Trophoblast cell (in vitro differentiated cells and primary cell): Measurements from ENCODE around the gene RNF181.

Experiments used
- DNase-seq, 2 donors: peaks; one replicate each; pipeline ENCODE4 v3.0.0-alpha.2; 2016
- H2AFZ ChIP-seq: 2 replicates; pipeline ENCODE4 v1.6.1; 2013; ENCODE audit warnings: low read length, moderate library complexity, mild to moderate bottlenecking; ENCODE audit not compliant: insufficient read depth, poor library complexity
- H2AK5ac ChIP-seq: 2 replicates; pipeline ENCODE4 v1.6.1; 2013; ENCODE audit warnings: mild to moderate bottlenecking, low read length
- H2BK120ac ChIP-seq: 2 replicates; pipeline ENCODE4 v1.6.1; 2013; ENCODE audit warnings: low read length, mild to moderate bottlenecking, moderate library complexity; ENCODE audit not compliant: insufficient read depth, poor library complexity
- H2BK12ac ChIP-seq: 2 replicates; pipeline ENCODE4 v1.6.1; 2013; ENCODE audit warnings: mild to moderate bottlenecking, low read length, moderate library complexity
- H2BK5ac ChIP-seq: 2 replicates; pipeline ENCODE4 v1.6.1; 2013; ENCODE audit warnings: low read length, low read depth, moderate library complexity, mild to moderate bottlenecking; ENCODE audit not compliant: poor library complexity
- H3K14ac ChIP-seq: 2 replicates; pipeline ENCODE4 v1.6.1; 2013; ENCODE audit warnings: mild to moderate bottlenecking, low read length
- H3K18ac ChIP-seq: 2 replicates; pipeline ENCODE4 v1.6.1; 2013; ENCODE audit warnings: mild to moderate bottlenecking, low read length
- H3K23ac ChIP-seq: 2 replicates; pipeline ENCODE4 v1.6.1; 2013; ENCODE audit warnings: low read length
- H3K27ac ChIP-seq: 2 replicates; pipeline ENCODE4 v1.5.1; 2013; ENCODE audit warnings: low read depth, mild to moderate bottlenecking, inconsistent platforms, low read length, moderate library complexity
- H3K27me3 ChIP-seq: 2 replicates; pipeline ENCODE4 v1.6.1; 2013; ENCODE audit warnings: inconsistent platforms, mild to moderate bottlenecking, low read length, moderate library complexity; ENCODE audit not compliant: insufficient read depth
- H3K36me3 ChIP-seq, 2 experiments: 1 replicate in 1 of 2; 2 replicates in 1 of 2; pipeline ENCODE4 v1.6.1; 2013; ENCODE audit warnings: low read length in 2 of 2, mild to moderate bottlenecking in 2 of 2, moderate library complexity in 1 of 2; ENCODE audit not compliant: insufficient read depth in 2 of 2, control insufficient read depth in 1 of 2
- H3K4ac ChIP-seq: 2 replicates; pipeline ENCODE4 v1.6.1; 2013; ENCODE audit warnings: low read depth, mild to moderate bottlenecking, low read length, moderate library complexity
- H3K4me1 ChIP-seq, 2 experiments: 1 replicate in 1 of 2; 2 replicates in 1 of 2; pipeline ENCODE4 v1.6.1; 2013; ENCODE audit warnings: low read length in 2 of 2, mild to moderate bottlenecking in 2 of 2, moderate library complexity in 1 of 2; ENCODE audit not compliant: insufficient read depth in 2 of 2, control insufficient read depth in 1 of 2
- H3K4me2 ChIP-seq: 2 replicates; pipeline ENCODE4 v1.6.1; 2013; ENCODE audit warnings: inconsistent platforms, mild to moderate bottlenecking, low read length, moderate library complexity
- H3K4me3 ChIP-seq: 2 replicates; pipeline ENCODE4 v1.5.1; 2013; ENCODE audit warnings: mild to moderate bottlenecking, low read depth, low read length, inconsistent platforms
- H3K79me1 ChIP-seq: one replicate; pipeline ENCODE4 v1.6.1; 2013; ENCODE audit warnings: low read length
- H3K79me2 ChIP-seq: 2 replicates; pipeline ENCODE4 v1.6.1; 2013; ENCODE audit warnings: low read length, mild to moderate bottlenecking; ENCODE audit not compliant: control insufficient read depth, insufficient read depth, poor library complexity
- H3K9ac ChIP-seq: 2 replicates; pipeline ENCODE4 v1.6.1; 2013; ENCODE audit warnings: mild to moderate bottlenecking, low read length
- H3K9me3 ChIP-seq: 2 replicates; pipeline ENCODE4 v1.6.1; 2013; ENCODE audit warnings: low read depth, mild to moderate bottlenecking, control low read depth, inconsistent platforms, low read length; ENCODE audit not compliant: insufficient read depth
- H4K12ac ChIP-seq: 2 replicates; pipeline ENCODE4 v1.6.1; 2013; ENCODE audit warnings: low read depth, mild to moderate bottlenecking, low read length, moderate library complexity
- H4K8ac ChIP-seq: 2 replicates; pipeline ENCODE4 v1.6.1; 2013; ENCODE audit warnings: low read depth, mild to moderate bottlenecking, low read length, moderate library complexity
- H4K91ac ChIP-seq: one replicate; pipeline ENCODE4 v1.6.1; 2013; ENCODE audit warnings: low read depth, mild to moderate bottlenecking, low read length, moderate library complexity
- WGBS: extraction: QIAGEN DNeasy Blood & Tissue Kit; methylation state at CpG from one replicate; pipeline ENCODE4 v1.1.7; 2013; ENCODE audit warnings: missing lambda C conversion rate; ENCODE audit not compliant: insufficient read length, insufficient coverage; ENCODE audit errors: extremely low coverage; 5-methylcytosine and 5-hydroxymethylcytosine counted together

Gene RNF181

DNA sequence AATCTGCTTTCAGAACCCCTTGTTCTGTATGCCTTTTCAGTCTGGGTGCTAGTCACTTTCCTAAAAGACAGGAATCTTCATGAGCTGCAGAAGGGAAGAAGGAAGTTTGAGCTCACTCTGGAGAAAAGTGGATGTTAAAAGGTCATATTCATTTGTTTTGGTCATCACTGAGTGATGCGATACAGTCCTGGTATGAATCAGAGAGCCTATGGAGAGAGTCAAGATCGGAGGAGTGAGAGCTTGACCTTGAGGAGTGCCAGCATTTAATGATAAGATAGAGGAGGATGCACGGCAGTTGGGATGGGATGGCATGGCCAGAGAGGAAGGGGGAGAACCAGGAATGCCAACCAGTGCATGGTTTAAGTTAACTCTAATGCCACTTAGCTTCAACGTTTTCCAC, 40.1 kb downstream of the RNF181 start:
- Histone ChIP-seq H3K9ac (no peak overlapping the region), H2BK12ac (no peak overlapping the region), H4K12ac (no peak overlapping the region), H2BK120ac (no peak overlapping the region), H3K23ac (no peak overlapping the region), H2BK5ac (no peak overlapping the region), H3K36me3 (peaks cover 65 to 72% of the 10 kb centered on the region in 2 experiments), H3K4me3 (no peak overlapping the region), H3K9me3 (no peaks in the 10 kb centered on the region), H3K4me1 (no peaks in the 10 kb centered on the region), H2AK5ac (no peak overlapping the region), H3K4me2 (no peak overlapping the region), H3K79me1 (no peaks in the 10 kb centered on the region), H4K8ac (no peak overlapping the region), H2AFZ (no peak overlapping the region), H3K27me3 (no peaks in the 10 kb centered on the region), H3K79me2 (no peaks in the 10 kb centered on the region), H3K27ac (no peak overlapping the region), H3K4ac (no peak overlapping the region), H3K14ac (no peak overlapping the region), H3K18ac (no peak overlapping the region), H4K91ac (no peak overlapping the region)
- no peak for DNase-seq
- WGBS, result no CpG with 5 or more reads among the region's 4 CpGs

DNA sequence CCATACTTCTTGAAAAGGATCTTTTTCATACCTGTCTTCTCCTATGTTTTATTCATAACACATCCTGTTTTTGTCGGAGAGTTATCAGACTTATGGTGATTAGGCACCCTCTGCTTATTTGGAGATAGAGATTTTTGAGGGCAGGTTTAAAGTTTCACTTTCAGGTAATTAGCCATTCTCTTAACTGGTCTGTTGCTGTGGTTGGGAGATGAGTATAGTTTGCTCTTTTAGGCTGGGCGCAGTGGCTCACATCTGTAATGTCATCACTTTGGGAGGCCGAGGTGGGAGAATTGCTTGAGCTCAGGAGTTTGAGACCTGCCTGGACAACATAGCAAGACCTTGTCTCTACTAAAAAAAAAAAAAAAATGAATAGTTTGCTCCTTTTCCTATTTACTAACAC, 47.2 kb downstream of the RNF181 start:
- Histone ChIP-seq H3K4me3 (no peak overlapping the region), H2BK12ac (no peak overlapping the region), H3K4ac (no peak overlapping the region), H4K12ac (no peak overlapping the region), H3K14ac (no peak overlapping the region), H3K18ac (no peak overlapping the region), H4K91ac (no peak overlapping the region), H3K27me3 (no peaks in the 10 kb centered on the region), H4K8ac (no peak overlapping the region), H2AFZ (no peak overlapping the region), H2BK120ac (no peak overlapping the region), H3K4me1 (no peaks in the 10 kb centered on the region), H2BK5ac (no peak overlapping the region), H3K36me3 (peaks cover 47 to 73% of the 10 kb centered on the region in 2 experiments), H3K79me2 (no peaks in the 10 kb centered on the region), H3K23ac (no peak overlapping the region), H3K27ac (no peak overlapping the region), H3K4me2 (no peak overlapping the region), H3K79me1 (no peaks in the 10 kb centered on the region), H3K9me3 (no peaks in the 10 kb centered on the region), H2AK5ac (no peak overlapping the region), H3K9ac (no peak overlapping the region)
- WGBS, result no CpG with 5 or more reads among the region's 3 CpGs
- DNase-seq, result no peak

- Histone ChIP-seq H3K23ac (no peak overlapping the region), H3K14ac (no peak overlapping the region), H3K79me2 (no peaks in the 10 kb centered on the region), H3K4ac (no peak overlapping the region), H2AFZ (no peak overlapping the region), H3K4me3 (no peak overlapping the region), H3K9me3 (no peaks in the 10 kb centered on the region), H3K79me1 (no peaks in the 10 kb centered on the region), H2AK5ac (no peak overlapping the region), H3K36me3 (peaks cover 41 to 71% of the 10 kb centered on the region in 2 experiments), H3K27ac (no peak overlapping the region), H3K4me1 (no peaks in the 10 kb centered on the region), H3K27me3 (no peaks in the 10 kb centered on the region), H3K9ac (no peak overlapping the region), H4K91ac (no peak overlapping the region), H4K8ac (no peak overlapping the region), H2BK5ac (no peak overlapping the region), H2BK120ac (no peak overlapping the region), H3K18ac (no peak overlapping the region), H3K4me2 (no peak overlapping the region), H4K12ac (no peak overlapping the region), H2BK12ac (no peak overlapping the region)
- WGBS, result no CpG with 5 or more reads among the region's 8 CpGs
- no peak for DNase-seq
Observed at GRCh38 chr2:85644909-85645308, 49.4 kb downstream of the RNF181 start.

GRCh38 chr2:85646166-85646565, 50.6 kb downstream of the RNF181 start:
- no peaks in the 10 kb centered on the region for H3K79me2 ChIP-seq
- no peak overlapping the region for H3K9ac ChIP-seq
- H2AK5ac ChIP-seq, result no peak overlapping the region
- no peak overlapping the region for H4K12ac ChIP-seq
- no peaks in the 10 kb centered on the region for H3K27me3 ChIP-seq
- no peak overlapping the region for H4K8ac ChIP-seq
- no peaks in the 10 kb centered on the region for H3K79me1 ChIP-seq
- no peak overlapping the region for H2BK12ac ChIP-seq
- H3K18ac ChIP-seq, result no peak overlapping the region
- H2BK5ac ChIP-seq, result no peak overlapping the region
- H3K4me1 ChIP-seq, result no peaks in the 10 kb centered on the region
- no peak overlapping the region for H3K4me2 ChIP-seq
- no peak overlapping the region for H3K23ac ChIP-seq
- peaks cover 47 to 75% of the 10 kb centered on the region in 2 experiments for H3K36me3 ChIP-seq
- no peak overlapping the region for H3K14ac ChIP-seq
- H3K4me3 ChIP-seq, result no peak overlapping the region
- no peak overlapping the region for H3K27ac ChIP-seq
- no peak overlapping the region for H2AFZ ChIP-seq
- H4K91ac ChIP-seq, result no peak overlapping the region
- H3K4ac ChIP-seq, result no peak overlapping the region
- no peaks in the 10 kb centered on the region for H3K9me3 ChIP-seq
- no peak overlapping the region for H2BK120ac ChIP-seq
- DNase-seq, result no peak
- WGBS, result no CpG with 5 or more reads among the region's 2 CpGs
